ENCODE measurements around the gene SSX3.
"Not testable (repeated sequence)": the region's sequence is repeated elsewhere in the genome, so short reads cannot be mapped to it uniquely, and the experiment has no call there.

Gene SSX3

GRCh38 chrX:48356315-48357094, at the start of gene SSX3:
Gene SSX3, minus strand, starts transcription at chrX:48356703. Its CDS starts 1,454 bp downstream, at chrX:48355249.
- in situ Hi-C loops (cut with HindIII; ENCODE audit: low sequenced_read_pairs), result not testable (repeated sequence)

GRCh38 chrX:48397825-48398224, 41.3 kb upstream of the SSX3 start:
- in situ Hi-C loops (cut with HindIII; ENCODE audit: low sequenced_read_pairs), result not testable (repeated sequence)

- in situ Hi-C loops (cut with HindIII; ENCODE audit: low sequenced_read_pairs), result not testable (repeated sequence)
Measured at GRCh38 chrX:48396931-48397330, 40.4 kb upstream of the SSX3 start.

GRCh38 chrX:48383239-48383638, 26.7 kb upstream of the SSX3 start, which contains the start of gene SSX4:
Gene SSX4, plus strand, starts transcription at chrX:48383539. Its CDS starts 515 bp downstream, at chrX:48384054.
- in situ Hi-C loops (cut with HindIII; ENCODE audit: low sequenced_read_pairs), result not testable (repeated sequence)

GRCh38 chrX:48370408-48370807, 13.9 kb upstream of the SSX3 start:
- in situ Hi-C loops (cut with HindIII; ENCODE audit: low sequenced_read_pairs), result not testable (repeated sequence)

- in situ Hi-C loops (cut with HindIII; ENCODE audit: low sequenced_read_pairs), result not testable (repeated sequence)
Measured at GRCh38 chrX:48367717-48368408, 11.4 kb upstream of the SSX3 start.

GRCh38 chrX:48359281-48359680, 2.8 kb upstream of the SSX3 start:
- in situ Hi-C loops (cut with HindIII; ENCODE audit: low sequenced_read_pairs), result not testable (repeated sequence)

- in situ Hi-C loops (cut with HindIII; ENCODE audit: low sequenced_read_pairs), result no loop called here
Measured at GRCh38 chrX:48357681-48358080, 1.2 kb upstream of the SSX3 start.

GRCh38 chrX:48346059-48346458, 10.4 kb downstream of the SSX3 start:
- in situ Hi-C loops (cut with HindIII; ENCODE audit: low sequenced_read_pairs), result not testable (repeated sequence)

- in situ Hi-C loops (cut with HindIII; ENCODE audit: low sequenced_read_pairs), result not testable (repeated sequence)
Measured at GRCh38 chrX:48313996-48314395, 42.5 kb downstream of the SSX3 start.

GRCh38 chrX:48306175-48306574, 50.3 kb downstream of the SSX3 start:
- in situ Hi-C loops (cut with HindIII; ENCODE audit: low sequenced_read_pairs), result no loop called here

Measured in endothelial cell of hepatic sinusoid (primary cell).